GM12891 (cell line): ENCODE data around the gene CT83.

Source experiments
- DNase-seq: peaks from one replicate; pipeline ENCODE4 v3.0.0; 2011; ENCODE audit warnings: low spot score; ENCODE audit not compliant: insufficient read length
- FAIRE-seq: peaks from 2 replicates; lab custom pipeline; 2011; peaks lifted over from hg19 to GRCh38; lab: Jason Lieb, UNC
- PAX5 ChIP-seq: IDR thresholded peaks from 2 replicates; pipeline ENCODE4 v1.6.1; 2011; ENCODE audit warnings: low read length, moderate library complexity, mild to moderate bottlenecking; ENCODE audit not compliant: insufficient read depth, severe bottlenecking
- POLR2A ChIP-seq: IDR thresholded peaks from 2 replicates; pipeline ENCODE4 v1.6.1; 2011; ENCODE audit warnings: low read depth, low read length, control low read depth
- POLR2AphosphoS5 ChIP-seq: IDR thresholded peaks from 2 replicates; pipeline ENCODE4 v1.6.1; 2011; ENCODE audit warnings: low read depth, low read length, control low read depth
- POU2F2 ChIP-seq: IDR thresholded peaks from 2 replicates; pipeline ENCODE4 v1.6.1; 2011; ENCODE audit warnings: low read depth, mild to moderate bottlenecking, control low read depth, low read length, moderate library complexity
- SPI1 ChIP-seq: IDR thresholded peaks from 2 replicates; pipeline ENCODE4 v1.6.1; 2011; ENCODE audit warnings: low read depth, low read length, control low read depth
- TAF1 ChIP-seq: IDR thresholded peaks from 2 replicates; pipeline ENCODE4 v1.6.1; 2011; ENCODE audit warnings: low read depth, low read length, control low read depth

CT83 gene

GRCh38 chrX:116413273-116413672 is 49.5 kb downstream of the CT83 start:
- no peak for DNase-seq
- no peak for FAIRE-seq
- TF ChIP-seq POLR2AphosphoS5 = no peak
- no peak for TF ChIP-seq PAX5
- no peak for TF ChIP-seq POU2F2
- TF ChIP-seq POLR2A = no peak
- no peak for TF ChIP-seq SPI1
- TF ChIP-seq TAF1 = no peak
